GM12878 (cell line): ENCODE data around the gene TOMM34. TPM values are rescaled to one million over a fixed set of nuclear protein-coding genes. Genes with fewer than 3 reads are reported as not detected.
A peak's percentile ranks its signal among the peaks of the same experiment; 100 is the strongest.

Experiments
- ATAC-seq: fragments of 200-7000 bp; cut with Tn5 transposase; 3 replicates; pipeline ENCODE4 v1.9.1; 2020; ENCODE audit warnings: mild to moderate bottlenecking, moderate library complexity
- BruUV-seq: library from RNA; stranded (reverse); fragments of 400-500 nt; replicated peaks from 2 replicates; lab custom pipeline; 2021; lab: Mats Ljungman, UMichigan
- CTCF ChIA-PET: fragments of 300-600 bp; sonication (Branson Sonifier 250); formaldehyde crosslinking; extraction: SDS; loops from one replicate; lab custom pipeline; 2021; ENCODE audit warnings: inconsistent platforms; lab: Yijun Ruan, JAX
- POLR2A ChIA-PET: fragments of 350-600 bp; formaldehyde crosslinking; extraction: SDS; loops from one replicate; lab custom pipeline; 2021; ENCODE audit warnings: inconsistent platforms; lab: Charles Lee
- RAD21 ChIA-PET: fragments of 300-600 bp; sonication (Branson Sonifier 250); formaldehyde crosslinking; loops from one replicate; lab custom pipeline; 2023; ENCODE audit warnings: antibody characterized with exemption; ENCODE audit not compliant: unreplicated experiment; lab: Charles Lee
- SMC1A ChIA-PET: fragments of 300-600 bp; sonication (Branson Sonifier 250); formaldehyde crosslinking; loops from one replicate; lab custom pipeline; 2023; ENCODE audit not compliant: unreplicated experiment, uncharacterized antibody; lab: Charles Lee
- DNase-seq: peaks from one replicate; pipeline ENCODE4 v3.0.0-alpha.2; 2011; ENCODE audit warnings: low read depth, low spot score
- FAIRE-seq: peaks from 3 replicates; lab custom pipeline; 2011; peaks lifted over from hg19 to GRCh38; lab: Jason Lieb, UNC
- H2AFZ ChIP-seq: 2 replicates; pipeline ENCODE4 v1.6.0; 2011; ENCODE audit warnings: low read depth, low read length, control low read depth; ENCODE audit not compliant: control insufficient read depth
- H3K27ac ChIP-seq: 2 replicates; pipeline ENCODE4 v1.5.1; 2011; ENCODE audit warnings: control low read depth; ENCODE audit not compliant: control insufficient read depth, insufficient read depth
- H3K27me3 ChIP-seq, 2 experiments: replicated peaks in 1 of 2; 2 replicates each; pipeline versions ENCODE4 v1.6.0 to v1.6.1; 2011; ENCODE audit warnings: low read length in 1 of 2; ENCODE audit not compliant: control insufficient read depth in 2 of 2, insufficient read depth in 2 of 2
- H3K36me3 ChIP-seq, 2 experiments: 2 replicates each; pipeline ENCODE4 v1.5.1; 2011; ENCODE audit warnings: low read length in 1 of 2; ENCODE audit not compliant: control insufficient read depth in 2 of 2, insufficient read depth in 2 of 2
- H3K4me1 ChIP-seq: 2 replicates; pipeline ENCODE4 v1.6.1; 2011; ENCODE audit warnings: mild to moderate bottlenecking, low read length, moderate library complexity, mixed read lengths; ENCODE audit not compliant: control insufficient read depth, insufficient read depth
- H3K4me2 ChIP-seq: 2 replicates; pipeline ENCODE4 v1.6.0; 2011; ENCODE audit warnings: control low read depth; ENCODE audit not compliant: control insufficient read depth, insufficient read depth
- H3K4me3 ChIP-seq: fragments of 200-600 bp; sonication (generic); 2 replicates; pipeline ENCODE4 v1.5.1; 2016
- H3K79me2 ChIP-seq: 2 replicates; pipeline ENCODE4 v1.6.0; 2011; ENCODE audit warnings: low read length; ENCODE audit not compliant: control insufficient read depth, insufficient read depth
- H3K9ac ChIP-seq: 2 replicates; pipeline ENCODE4 v1.8.0; 2011; ENCODE audit warnings: low read length, control low read depth, mixed read lengths; ENCODE audit not compliant: control insufficient read depth, insufficient read depth
- H3K9me3 ChIP-seq: replicated peaks from 3 replicates; pipeline ENCODE4 v1.5.1; 2011; ENCODE audit warnings: mild to moderate bottlenecking, low read length; ENCODE audit not compliant: control insufficient read depth, insufficient read depth
- H4K20me1 ChIP-seq: 2 replicates; pipeline ENCODE4 v1.6.0; 2011; ENCODE audit not compliant: control insufficient read depth, insufficient read depth
- ASH2L ChIP-seq: fragments of 300-600, 200-600 bp; sonication (generic); IDR thresholded peaks from 2 replicates; pipeline ENCODE4 v1.6.1; 2017; ENCODE audit warnings: low read depth, mild to moderate bottlenecking, borderline replicate concordance
- BRCA1 ChIP-seq: IDR thresholded peaks from 2 replicates; pipeline ENCODE4 v1.6.1; 2011; ENCODE audit warnings: low read depth, low read length, improper control_type of control experiment
- CBX3 ChIP-seq: fragments of 200-600 bp; sonication (generic); IDR thresholded peaks from 2 replicates; pipeline ENCODE4 v1.6.1; 2016; ENCODE audit warnings: low read depth, borderline replicate concordance
- CEBPB ChIP-seq, 2 experiments: fragments of 150-350 bp in 1 of 2; IDR thresholded peaks; 2 replicates each; pipeline ENCODE4 v1.6.1; 2012 to 2014; ENCODE audit warnings: low read depth in 2 of 2, low read length in 2 of 2, borderline replicate concordance in 1 of 2, inconsistent platforms in 1 of 2
- POLR2AphosphoS5 ChIP-seq: IDR thresholded peaks from 2 replicates; pipeline ENCODE4 v1.6.1; 2011; ENCODE audit warnings: mild to moderate bottlenecking, low read length, inconsistent platforms
- RAD21 ChIP-seq: IDR thresholded peaks from 2 replicates; pipeline ENCODE4 v1.6.1; 2011; ENCODE audit warnings: mild to moderate bottlenecking, low read depth, low read length, moderate library complexity; ENCODE audit not compliant: insufficient read depth
- RAD51 ChIP-seq: fragments of 450-650 bp; IDR thresholded peaks from 2 replicates; pipeline ENCODE4 v1.6.1; 2016; ENCODE audit warnings: moderate library complexity, mild to moderate bottlenecking, inconsistent platforms
- RBBP5 ChIP-seq: fragments of 200-600 bp; sonication (generic); conservative IDR thresholded peaks from 2 replicates; pipeline ENCODE4 v1.6.1; 2016
- SMAD5 ChIP-seq: IDR thresholded peaks from 2 replicates; pipeline ENCODE4 v1.6.1; 2016; ENCODE audit warnings: antibody characterized with exemption, low read depth
- TCF7 ChIP-seq: IDR thresholded peaks from 2 replicates; pipeline ENCODE4 v1.6.1; 2014; ENCODE audit warnings: antibody characterized with exemption, borderline replicate concordance
- WGBS: methylation state at CpG from one replicate; pipeline ENCODE4 v1.1.6; 2016; ENCODE audit warnings: low lambda C conversion rate; ENCODE audit not compliant: insufficient replicate concordance, insufficient coverage; ENCODE audit errors: missing lambda C conversion rate; 5-methylcytosine and 5-hydroxymethylcytosine counted together
- in situ Hi-C: fragments of 300-500 bp; cut with MboI; formaldehyde crosslinking; loops from 9 replicates; pipeline ENCODE4 v1.14.3; 2018; ENCODE audit warnings: mixed read lengths
- intact Hi-C: fragments of 100-400 bp; cut with micrococcal nuclease; formaldehyde crosslinking; loops from one replicate; pipeline ENCODE4 v1.14.2; 2022; ENCODE audit not compliant: unreplicated experiment
- polyA plus RNA-seq, 11 experiments: library from polyadenylated mRNA; depleted of rRNA in 4 of 11; unstranded in 6 of 11; stranded (reverse) in 5 of 11; fragments of >200 nt; fragmentation: Nextera tagmentation in 4 of 11; fragmentation: Illumina TruSeq in 1 of 11; extraction: Ambion mirVana in 4 of 11; extraction: Trizol in 1 of 11; gene quantifications; 1 replicate in 1 of 11; 2 replicates in 10 of 11; pipeline versions ENCODE4 v1.2.1 to v1.2.3, GENCODE V29; 2011 to 2016; ENCODE audit warnings: inconsistent platforms in 2 of 11, missing spikeins in 2 of 11, low read depth in 1 of 11
- total RNA-seq, 4 experiments: library from RNA; depleted of rRNA in 3 of 4; stranded (reverse); fragments of >200 nt in 3 of 4; fragmentation: Illumina TruSeq in 1 of 4; extraction: Trizol in 1 of 4; gene quantifications; 2 replicates each; pipeline versions ENCODE4 v1.2.1 to v1.2.3, GENCODE V29; 2013 to 2021

TOMM34 gene
- total and polyA plus RNA-seq, 10 of the 15 experiments (the other 5 are each of a cell fraction or from before 2014, with no cell fraction given), result 14.0 to 73.8 (median 43.9) TPM

DNA sequence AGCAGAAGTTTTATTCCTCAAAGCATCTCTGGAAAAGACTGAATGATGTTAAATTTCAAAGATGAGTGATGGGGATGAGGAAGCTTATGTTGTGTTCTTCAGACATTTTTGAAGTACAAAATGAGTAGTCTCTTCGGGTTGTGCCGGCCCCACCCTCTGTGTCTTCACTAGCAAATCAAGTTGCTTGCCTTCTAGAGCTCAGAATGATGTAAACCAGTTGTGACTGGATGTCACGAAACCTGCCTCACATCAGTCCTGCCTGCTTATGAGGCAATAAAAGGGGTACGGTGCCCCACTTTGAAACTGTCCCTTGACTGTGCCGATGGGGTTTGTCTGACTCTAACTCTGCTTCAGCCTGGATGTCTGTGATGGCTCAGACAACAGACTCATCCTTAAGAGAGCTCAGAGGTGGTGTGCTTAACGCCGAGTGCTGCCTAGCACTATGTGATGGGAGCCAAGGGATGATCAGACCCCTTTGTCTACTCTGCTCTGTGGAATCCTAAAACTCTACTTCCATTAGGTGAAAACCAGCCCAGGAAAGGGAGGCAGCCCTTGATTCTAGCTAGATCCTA lies 19.0 kb downstream of the TOMM34 start:
- ATAC-seq (no peak), DNase-seq (no peak), FAIRE-seq (no peak)
- Histone ChIP-seq H3K4me2 (no peak overlapping the region), H3K4me3 (no peak overlapping the region), H4K20me1 (no peaks in the 10 kb centered on the region), H3K9ac (no peak overlapping the region), H3K9me3 (no peaks in the 10 kb centered on the region), H2AFZ (no peak overlapping the region), H3K36me3 (peaks cover 17 to 25% of the 10 kb centered on the region in 2 experiments), H3K79me2 (no peaks in the 10 kb centered on the region), H3K4me1 (no peaks in the 10 kb centered on the region), H3K27me3 (no peaks in the 10 kb centered on the region), H3K27ac (no peak overlapping the region)
- ChIA-PET POLR2A (no interaction called here), RAD21 (no interaction called here), SMC1A (interaction anchor here (1.6 to 1.9 kb wide), 2 partner anchors 10 to 13 kb away, joined by 4 to 6 read pairs; no protein-coding TSS in a partner anchor), CTCF (interaction anchor here (1.0 to 2.5 kb wide), 3 partner anchors 12 to 38 kb away, joined by 3 to 7 read pairs (median 7); no protein-coding TSS in a partner anchor)
- in situ Hi-C loops (no loop called here), intact Hi-C loops (no loop called here)
- WGBS, result 66% methylated on average over 7 of the region's 7 CpGs
- TF ChIP-seq POLR2AphosphoS5, result 0 out of 2 replicates have a peak, but pooled peaks have one; percentile 51
- TF ChIP-seq CEBPB (IDR thresholded peaks at IDR 0.05; ENCODE audit: borderline replicate concordance in 1 of 2, low read depth in 2 of 2, low read length in 2 of 2), result no peak
- BruUV-seq, result no TSS peak

- ATAC-seq, result no peak
- Histone ChIP-seq H3K4me3 (no peak overlapping the region), H3K79me2 (no peaks in the 10 kb centered on the region), H4K20me1 (no peaks in the 10 kb centered on the region), H3K36me3 (peaks cover 15 to 18% of the 10 kb centered on the region in 2 experiments), H3K27me3 (no peaks in the 10 kb centered on the region), H3K27ac (no peak overlapping the region)
- DNase-seq, result no peak
- FAIRE-seq, result no peak
- TF ChIP-seq RBBP5 (no peak), CBX3 (no peak), BRCA1 (no peak), TCF7 (no peak), RAD51 (no peak), RAD21 (no peak), SMAD5 (no peak), ASH2L (no peak)
- TF ChIP-seq, all 136 proteins: peak for 0
- no peak overlapping the region for H2AFZ ChIP-seq
- 94% methylated on average over 9 of the region's 9 CpGs for WGBS
- ChIA-PET RAD21 (no interaction called here), CTCF (interaction anchor here (0.8 kb wide), 1 partner anchor 12 kb away, joined by 3 read pairs; no protein-coding TSS in a partner anchor), POLR2A (interaction anchor here (1.4 kb wide), 1 partner anchor 15 kb away, joined by 6 read pairs; no protein-coding TSS in a partner anchor), SMC1A (interaction anchor here (1.2 to 3.1 kb wide), 2 partner anchors 8 to 10 kb away, joined by 3 to 7 read pairs; no protein-coding TSS in a partner anchor)
- no peak overlapping the region for H3K9ac ChIP-seq
- BruUV-seq, result TSS peak; percentile 29
- H3K4me2 ChIP-seq, result no peak overlapping the region
- H3K4me1 ChIP-seq, result no peaks in the 10 kb centered on the region
- in situ Hi-C loops (no loop called here), intact Hi-C loops (no loop called here)
- no peaks in the 10 kb centered on the region for H3K9me3 ChIP-seq
Measured at GRCh38 chr20:44938637-44939036, 21.6 kb downstream of the TOMM34 start.
